Neural progenitor cell (in vitro differentiated cells): ENCODE results near the gene DIAPH3.

Source experiments
- EZH2 ChIP-seq: fragments of 200-600 bp; sonication (generic); IDR thresholded peaks from 2 replicates; pipeline ENCODE4 v1.6.1; 2017; ENCODE audit warnings: antibody characterized with exemption, mild to moderate bottlenecking, moderate library complexity
- EZH2phosphoT487 ChIP-seq: fragments of 200-600 bp; sonication (generic); IDR thresholded peaks from 2 replicates; pipeline ENCODE4 v1.6.1; 2017; ENCODE audit warnings: antibody characterized with exemption
- TF ChIP-seq, protein P1 (sequence below): fragments of 200-600 bp; sonication (generic); IDR thresholded peaks from 2 replicates; pipeline ENCODE4 v1.5.1; 2017; ENCODE audit warnings: antibody characterized with exemption, mild to moderate bottlenecking

DNA sequence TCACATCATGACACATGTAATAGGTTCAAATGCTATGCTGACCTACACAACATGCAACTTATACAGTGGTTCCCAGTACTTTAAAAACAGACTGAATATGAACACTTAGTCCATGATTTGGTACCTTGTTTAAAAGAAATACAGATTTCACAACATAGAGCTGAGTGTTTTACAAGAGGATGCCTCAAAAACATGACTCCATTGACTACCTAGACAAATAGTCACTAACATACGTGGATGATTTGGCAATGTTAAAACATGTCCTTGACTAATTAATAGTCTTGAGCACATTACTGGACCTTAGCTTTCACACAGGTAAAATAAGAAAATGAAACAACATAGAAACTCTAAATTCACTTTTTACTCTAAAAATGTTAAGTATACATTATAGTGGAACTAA is 300.1 kb downstream of the DIAPH3 start:
- TF ChIP-seq, protein P1, sequence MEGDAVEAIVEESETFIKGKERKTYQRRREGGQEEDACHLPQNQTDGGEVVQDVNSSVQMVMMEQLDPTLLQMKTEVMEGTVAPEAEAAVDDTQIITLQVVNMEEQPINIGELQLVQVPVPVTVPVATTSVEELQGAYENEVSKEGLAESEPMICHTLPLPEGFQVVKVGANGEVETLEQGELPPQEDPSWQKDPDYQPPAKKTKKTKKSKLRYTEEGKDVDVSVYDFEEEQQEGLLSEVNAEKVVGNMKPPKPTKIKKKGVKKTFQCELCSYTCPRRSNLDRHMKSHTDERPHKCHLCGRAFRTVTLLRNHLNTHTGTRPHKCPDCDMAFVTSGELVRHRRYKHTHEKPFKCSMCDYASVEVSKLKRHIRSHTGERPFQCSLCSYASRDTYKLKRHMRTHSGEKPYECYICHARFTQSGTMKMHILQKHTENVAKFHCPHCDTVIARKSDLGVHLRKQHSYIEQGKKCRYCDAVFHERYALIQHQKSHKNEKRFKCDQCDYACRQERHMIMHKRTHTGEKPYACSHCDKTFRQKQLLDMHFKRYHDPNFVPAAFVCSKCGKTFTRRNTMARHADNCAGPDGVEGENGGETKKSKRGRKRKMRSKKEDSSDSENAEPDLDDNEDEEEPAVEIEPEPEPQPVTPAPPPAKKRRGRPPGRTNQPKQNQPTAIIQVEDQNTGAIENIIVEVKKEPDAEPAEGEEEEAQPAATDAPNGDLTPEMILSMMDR, result no peak
- TF ChIP-seq EZH2 (no peak), EZH2phosphoT487 (no peak)
